ENCODE results near the gene CA5B. TPM values are rescaled to one million over a fixed set of nuclear protein-coding genes. Genes with fewer than 3 reads are reported as not detected.

Gene CA5B
- total and polyA plus RNA-seq, 2 of the 8 experiments (the other 6 are each of a cell fraction or from before 2014, with no cell fraction given): 3.3 to 8.6 TPM

DNA sequence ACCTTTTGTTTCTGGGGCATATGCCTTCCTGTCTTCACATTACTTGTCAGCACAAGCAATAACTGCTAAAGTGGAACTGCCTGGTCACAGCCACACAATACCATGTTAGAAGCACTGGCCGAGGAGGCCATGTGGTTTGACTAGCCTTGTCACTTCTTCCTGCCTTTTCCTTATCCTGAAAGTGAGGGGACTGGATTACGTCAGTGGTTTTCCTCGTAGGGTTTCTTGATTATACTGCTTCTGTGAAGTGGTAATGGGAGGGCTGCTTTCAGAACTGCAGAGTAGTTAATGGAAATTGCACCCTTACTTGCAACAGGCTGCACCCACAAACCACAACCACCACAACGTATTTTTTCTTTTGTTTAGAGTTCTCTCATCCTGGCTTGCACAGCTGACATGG is 78.8 kb downstream of the CA5B start:
- peaks cover 0 to 26% (median 4%) of the 10 kb centered on the region in 4 experiments; a peak in 4 of 8 replicates for H3K36me3 ChIP-seq (ENCODE audit: control insufficient read depth in 2 of 4, insufficient read depth in 4 of 4, low read length in 3 of 4)
- 83% methylated on average over 4 of the region's 4 CpGs; no CpG with 5 or more reads in 1 of the 2 experiments for WGBS, 2 experiments (ENCODE audit: extremely low coverage in 1 of 2, insufficient coverage in 1 of 2, insufficient read length in 1 of 2, insufficient replicate concordance in 2 of 2, low coverage in 1 of 2, low lambda C conversion rate in 2 of 2, missing lambda C conversion rate in 1 of 2)
- no peak overlapping the region; a peak in 1 of 4 replicates for H3K4me2 ChIP-seq (ENCODE audit: insufficient read depth in 1 of 2, low read depth in 2 of 2, low read length in 2 of 2)
- peak overlapping the region; percentile 88; the same call in 1 of the 2 replicates for H2BK12ac ChIP-seq (ENCODE audit: low read depth, low read length)
- H2BK15ac ChIP-seq (ENCODE audit: low read length): no peak overlapping the region
- no peaks in the 10 kb centered on the region for H3K23me2 ChIP-seq (ENCODE audit: low read depth, low read length)
- peak overlapping the region; percentile 81; the same call in 1 of the 2 replicates for H3K18ac ChIP-seq (ENCODE audit: extremely low read depth, low read length)
- H3K9me3 ChIP-seq (ENCODE audit: insufficient read depth in 2 of 2, low read depth in 1 of 2, low read length in 1 of 2): no peaks in the 10 kb centered on the region
- CTCF ChIA-PET (ENCODE audit: partially characterized antibody): interaction anchor here (1.4 to 1.8 kb wide), 5 partner anchors 9 to 628 kb away, joined by 4 to 6 read pairs (median 5); no protein-coding TSS in a partner anchor
- no peak overlapping the region for H3K56ac ChIP-seq (replicated peaks; ENCODE audit: insufficient read length, low read depth, low read length)
- no peak overlapping the region for H3K23ac ChIP-seq (ENCODE audit: insufficient read length)
- H4K20me1 ChIP-seq (replicated peaks in 1 of 2; ENCODE audit: control insufficient read depth in 1 of 2, insufficient read depth in 2 of 2, low read length in 2 of 2): no peaks in the 10 kb centered on the region
- no peak overlapping the region for H2AFZ ChIP-seq (ENCODE audit: low read length)
- POLR2A ChIA-PET (ENCODE audit: partially characterized antibody): interaction anchor here (1.3 to 1.7 kb wide), 5 partner anchors 9 to 902 kb away, joined by 3 to 9 read pairs (median 5); partner anchors contain the start of genes SYAP1 and ZRSR2
- no peak overlapping the region for H3K9ac ChIP-seq (replicated peaks in 1 of 4; ENCODE audit: extremely low read depth in 1 of 4, low read depth in 3 of 4, low read length in 3 of 4)
- peak overlapping the region; percentile 81 for H3K27ac ChIP-seq (ENCODE audit: low read depth, low read length)
- no peaks in the 10 kb centered on the region for H3K79me2 ChIP-seq (ENCODE audit: control insufficient read depth in 1 of 2, insufficient read depth in 2 of 2, low read length in 2 of 2)
- H4K91ac ChIP-seq (replicated peaks; ENCODE audit: insufficient read length, low read length): peak overlapping the region; percentile 68
- H4K8ac ChIP-seq (ENCODE audit: extremely low read depth, insufficient read depth, low read length): no peak overlapping the region
- peak overlapping the region; percentile 77 for H4K5ac ChIP-seq (ENCODE audit: insufficient read length, low read depth, low read length)
- no peak overlapping the region for H3K4ac ChIP-seq (replicated peaks; ENCODE audit: insufficient read length, low read depth, low read length)
- FAIRE-seq (peak; percentile 70), DNase-seq (ENCODE audit: low read depth in 1 of 2, low spot score in 2 of 2) (no peak)
- no peak overlapping the region for H3K14ac ChIP-seq (ENCODE audit: insufficient read length)
- no peak for TF ChIP-seq TEAD4 (IDR thresholded peaks at IDR 0.05; ENCODE audit: low read depth, low read length)
- no peak for TF ChIP-seq RBBP5 (IDR thresholded peaks at IDR 0.05; ENCODE audit: borderline replicate concordance, low read depth, low read length)
- TF ChIP-seq, protein P1, sequence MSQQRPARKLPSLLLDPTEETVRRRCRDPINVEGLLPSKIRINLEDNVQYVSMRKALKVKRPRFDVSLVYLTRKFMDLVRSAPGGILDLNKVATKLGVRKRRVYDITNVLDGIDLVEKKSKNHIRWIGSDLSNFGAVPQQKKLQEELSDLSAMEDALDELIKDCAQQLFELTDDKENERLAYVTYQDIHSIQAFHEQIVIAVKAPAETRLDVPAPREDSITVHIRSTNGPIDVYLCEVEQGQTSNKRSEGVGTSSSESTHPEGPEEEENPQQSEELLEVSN (IDR thresholded peaks at IDR 0.05): no peak
- no peak for TF ChIP-seq SAP30 (IDR thresholded peaks at IDR 0.05; ENCODE audit: insufficient read depth, insufficient replicate concordance, low read length)
- TF ChIP-seq TAF7 (optimal IDR thresholded peaks at IDR 0.05; ENCODE audit: borderline replicate concordance, low read depth, low read length): no peak
- no peak for TF ChIP-seq GTF2F1 (IDR thresholded peaks at IDR 0.05; ENCODE audit: borderline replicate concordance, low read depth, low read length)
- no peak for TF ChIP-seq HDAC2 (IDR thresholded peaks at IDR 0.05; ENCODE audit: borderline replicate concordance in 1 of 2, low read depth in 2 of 2, low read length in 2 of 2)
- TF ChIP-seq RAD21 (IDR thresholded peaks at IDR 0.05 in 1 of 2, conservative IDR thresholded peaks at IDR 0.05 in 1 of 2; ENCODE audit: low read depth in 2 of 2, low read length in 2 of 2): no peak
- TF ChIP-seq SIX5 (IDR thresholded peaks at IDR 0.05; ENCODE audit: low read depth, low read length): no peak
- no peak for TF ChIP-seq SUZ12 (IDR thresholded peaks at IDR 0.05; ENCODE audit: low read length)
- peaks cover 1 to 10% (median 7%) of the 10 kb centered on the region in 4 experiments; a peak in 5 of 7 replicates for H3K4me1 ChIP-seq (replicated peaks in 1 of 4; ENCODE audit: control insufficient read depth in 3 of 4, insufficient read depth in 4 of 4, low read length in 3 of 4)
- H2BK120ac ChIP-seq (replicated peaks; ENCODE audit: low read depth, low read length): peak overlapping the region; percentile 43
- H3K27me3 ChIP-seq (replicated peaks in 1 of 4; ENCODE audit: control insufficient read depth in 3 of 4, extremely low read depth in 1 of 4, insufficient read depth in 3 of 4, low read length in 3 of 4): no peaks in the 10 kb centered on the region
- H2AK5ac ChIP-seq (ENCODE audit: low read depth, low read length): no peak overlapping the region
- peak overlapping the region; percentile 94 for H2BK5ac ChIP-seq (ENCODE audit: low read depth, low read length)
- no peak overlapping the region for H3K4me3 ChIP-seq (ENCODE audit: extremely low read depth in 1 of 4, insufficient read depth in 2 of 4, low read depth in 3 of 4, low read length in 4 of 4)
- H3K79me1 ChIP-seq (ENCODE audit: low read depth, low read length): no peaks in the 10 kb centered on the region
- H2BK20ac ChIP-seq (ENCODE audit: low read length): peak overlapping the region; percentile 23; the same call in 1 of the 2 replicates
